HCT116 (cell line): ENCODE data around the gene STAT6. TPM values are rescaled to one million over a fixed set of nuclear protein-coding genes. Genes with fewer than 3 reads are reported as not detected.

Source experiments
- ATAC-seq: fragments of 200-7000 bp; cut with Tn5 transposase; 2 replicates; pipeline ENCODE4 v1.9.1; 2020; ENCODE audit warnings: mild to moderate bottlenecking, moderate library complexity
- BruUV-seq: library from RNA; stranded (reverse); fragments of 400-500 nt; replicated peaks from 2 replicates; lab custom pipeline; 2021; lab: Mats Ljungman, UMichigan
- CTCF ChIA-PET: fragments of 300-600 bp; sonication (Branson Sonifier 250); formaldehyde crosslinking; loops from one replicate; lab custom pipeline; 2021; ENCODE audit warnings: antibody characterized with exemption; lab: Charles Lee
- POLR2A ChIA-PET: fragments of 300-600, 350-600 bp; sonication (Branson Sonifier 250); formaldehyde crosslinking; loops from one replicate; lab custom pipeline; 2021; ENCODE audit warnings: antibody characterized with exemption; lab: Charles Lee
- RAD21 ChIA-PET, 2 experiments: fragments of 300-600 bp; sonication (Branson Sonifier 250); formaldehyde crosslinking; loops; one replicate each; lab custom pipeline; 2023; ENCODE audit warnings: low total read pairs in 2 of 2; ENCODE audit not compliant: uncharacterized antibody in 2 of 2, unreplicated experiment in 2 of 2, low non-redundant PET in 1 of 2; lab: Charles Lee
- DNase-seq: peaks from one replicate; pipeline ENCODE4 v3.0.0-alpha.2; 2010; ENCODE audit warnings: low read depth, low spot score
- H2AFZ ChIP-seq: fragments of 200-600 bp; shearing (Covaris generic), sonication (generic); 2 replicates; pipeline ENCODE4 v1.6.1; 2017; ENCODE audit warnings: low read depth, mixed run types, mixed read lengths, antibody characterized with exemption, low read length; ENCODE audit not compliant: poor library complexity, severe bottlenecking
- H3K27ac ChIP-seq: 2 replicates; pipeline ENCODE4 v1.5.1; 2012; ENCODE audit warnings: low read depth, low read length
- H3K27me3 ChIP-seq: fragments of 200-600 bp; sonication (generic); 2 replicates; pipeline ENCODE4 v1.6.1; 2016; ENCODE audit warnings: mixed run types, low read length, mixed read lengths; ENCODE audit not compliant: insufficient read depth
- H3K36me3 ChIP-seq, 2 experiments: fragments of 200-500 bp in 1 of 2; fragments of 200-600 bp in 1 of 2; sonication (Bioruptor generic) in 1 of 2; sonication (generic) in 1 of 2; 2 replicates each; pipeline versions ENCODE4 v1.5.1 to v1.6.1; 2014 to 2016; ENCODE audit warnings: low read length in 2 of 2, inconsistent platforms in 1 of 2, mixed read lengths in 1 of 2, mixed run types in 1 of 2; ENCODE audit not compliant: insufficient read depth in 2 of 2, control insufficient read depth in 1 of 2
- H3K4me1 ChIP-seq, 2 experiments: fragments of 200-600 bp in 1 of 2; sonication (generic) in 1 of 2; 2 replicates each; pipeline versions ENCODE4 v1.5.1 to v1.6.1; 2012 to 2017; ENCODE audit warnings: low read length in 2 of 2, inconsistent platforms in 1 of 2, mild to moderate bottlenecking in 1 of 2, mixed read lengths in 1 of 2, mixed run types in 1 of 2, moderate library complexity in 1 of 2; ENCODE audit not compliant: insufficient read depth in 2 of 2, control insufficient read depth in 1 of 2
- H3K4me2 ChIP-seq: fragments of 200-600 bp; sonication (generic); 2 replicates; pipeline ENCODE4 v1.6.1; 2017; ENCODE audit warnings: mixed run types, low read length, mixed read lengths
- H3K4me3 ChIP-seq, 2 experiments: fragments of 200-600 bp in 1 of 2; sonication (generic) in 1 of 2; replicated peaks in 1 of 2; 2 replicates each; pipeline ENCODE4 v1.5.1; 2011 to 2016; ENCODE audit warnings: low read length in 2 of 2, control low read depth in 1 of 2, low read depth in 1 of 2, mild to moderate bottlenecking in 1 of 2, mixed read lengths in 1 of 2, mixed run types in 1 of 2
- H3K79me2 ChIP-seq: fragments of 200-600 bp; sonication (generic); 2 replicates; pipeline ENCODE4 v1.6.1; 2017; ENCODE audit warnings: mild to moderate bottlenecking, mixed run types, low read length, moderate library complexity, mixed read lengths; ENCODE audit not compliant: insufficient read depth
- H3K9ac ChIP-seq: fragments of 200-600 bp; sonication (generic); 2 replicates; pipeline ENCODE4 v1.6.1; 2016; ENCODE audit warnings: low read length, mixed read lengths
- H3K9me2 ChIP-seq: fragments of 200-600 bp; sonication (generic), shearing (Covaris generic); 2 replicates; pipeline ENCODE4 v1.6.1; 2017; ENCODE audit warnings: mixed run types, mild to moderate bottlenecking, moderate library complexity; ENCODE audit not compliant: insufficient read depth
- H3K9me3 ChIP-seq, 2 experiments: fragments of 200-500 bp in 1 of 2; fragments of 200-600 bp in 1 of 2; sonication (Bioruptor generic) in 1 of 2; sonication (generic) in 1 of 2; 2 replicates each; pipeline ENCODE4 v1.6.1; 2014 to 2017; ENCODE audit warnings: low read length in 2 of 2, mixed read lengths in 2 of 2, inconsistent platforms in 1 of 2, low read depth in 1 of 2, mild to moderate bottlenecking in 1 of 2, mixed run types in 1 of 2, moderate library complexity in 1 of 2; ENCODE audit not compliant: control insufficient read depth in 1 of 2, insufficient read depth in 1 of 2
- H4K20me1 ChIP-seq: fragments of 200-600 bp; sonication (generic), shearing (Covaris generic); 2 replicates; pipeline ENCODE4 v1.6.1; 2017; ENCODE audit warnings: mixed run types, mild to moderate bottlenecking, moderate library complexity; ENCODE audit not compliant: insufficient read depth
- CBX3 ChIP-seq: IDR thresholded peaks from 2 replicates; pipeline ENCODE4 v1.6.1; 2012; ENCODE audit warnings: low read depth
- CEBPB ChIP-seq: IDR thresholded peaks from 2 replicates; pipeline ENCODE4 v1.6.1; 2012; ENCODE audit warnings: low read depth
- EGR1 ChIP-seq: IDR thresholded peaks from 2 replicates; pipeline ENCODE4 v1.6.1; 2012; ENCODE audit warnings: low read depth
- ELF1 ChIP-seq: IDR thresholded peaks from 2 replicates; pipeline ENCODE4 v1.6.1; 2012; ENCODE audit warnings: low read depth, borderline replicate concordance
- EZH2 ChIP-seq: fragments of 200-600 bp; sonication (generic); IDR thresholded peaks from 2 replicates; pipeline ENCODE4 v1.6.1; 2017; ENCODE audit warnings: antibody characterized with exemption, mixed run types
- FOSL1 ChIP-seq: IDR thresholded peaks from 2 replicates; pipeline ENCODE4 v1.6.1; 2012; ENCODE audit warnings: low read depth
- JUND ChIP-seq: IDR thresholded peaks from 2 replicates; pipeline ENCODE4 v1.6.1; 2012
- POLR2A ChIP-seq: IDR thresholded peaks from 2 replicates; pipeline ENCODE4 v1.7.0; 2011; ENCODE audit warnings: borderline replicate concordance; ENCODE audit not compliant: insufficient read depth, insufficient read length; ENCODE audit errors: extremely low read depth
- RAD21 ChIP-seq: IDR thresholded peaks from 2 replicates; pipeline ENCODE4 v1.6.1; 2012; ENCODE audit warnings: low read depth, mild to moderate bottlenecking
- SIN3A ChIP-seq: IDR thresholded peaks from 2 replicates; pipeline ENCODE4 v1.6.1; 2012; ENCODE audit warnings: low read depth
- SP1 ChIP-seq: IDR thresholded peaks from 2 replicates; pipeline ENCODE4 v1.6.1; 2012; ENCODE audit warnings: low read depth
- YY1 ChIP-seq: IDR thresholded peaks from 2 replicates; pipeline ENCODE4 v1.6.1; 2011; ENCODE audit warnings: low read length, low read depth, moderate library complexity, mild to moderate bottlenecking; ENCODE audit not compliant: insufficient replicate concordance; ENCODE audit errors: extremely low read depth
- ZFX ChIP-seq: fragments of 450-650 bp; IDR thresholded peaks from 2 replicates; pipeline ENCODE4 v1.6.1; 2017
- intact Hi-C: fragments of 100-400 bp; cut with micrococcal nuclease; formaldehyde crosslinking; loops from 2 replicates; pipeline ENCODE4 v1.10.0; 2022
- total RNA-seq: library from RNA; stranded (reverse); gene quantifications from one replicate; pipeline ENCODE4 v1.2.1, GENCODE V29; 2021; ENCODE audit not compliant: unreplicated experiment
- TF ChIP-seq, protein P1 (sequence below): IDR thresholded peaks from 2 replicates; pipeline ENCODE4 v1.6.1; 2011; ENCODE audit warnings: mild to moderate bottlenecking, low read length, moderate library complexity; ENCODE audit not compliant: insufficient replicate concordance; ENCODE audit errors: extremely low read depth
- TF ChIP-seq, protein P2 (sequence below): IDR thresholded peaks from 2 replicates; pipeline ENCODE4 v1.6.1; 2012
- TF ChIP-seq, protein P3 (sequence below): IDR thresholded peaks from 2 replicates; pipeline ENCODE4 v1.6.1; 2012; ENCODE audit warnings: low read depth

STAT6 gene
- total RNA-seq, 1 experiment from 2014 or later = 78.5 TPM

- H3K9me3 ChIP-seq = no peaks in the 10 kb centered on the region
- POLR2A ChIA-PET = no interaction called here
- no peaks in the 10 kb centered on the region for H3K36me3 ChIP-seq
- H3K79me2 ChIP-seq = no peaks in the 10 kb centered on the region
- RAD21 ChIA-PET = no interaction called here
- H4K20me1 ChIP-seq = no peaks in the 10 kb centered on the region
- H2AFZ ChIP-seq = no peak overlapping the region
- CTCF ChIA-PET = interaction anchor here (1.4 to 1.5 kb wide), 2 partner anchors 10 to 47 kb away, joined by 3 read pairs; no protein-coding TSS in a partner anchor
- peaks cover 5 to 24% of the 10 kb centered on the region in 2 experiments; a peak in 3 of 4 replicates for H3K4me1 ChIP-seq
- H3K9ac ChIP-seq = no peak overlapping the region
- H3K4me3 ChIP-seq = no peak overlapping the region
- TF ChIP-seq EGR1 (no peak), ELF1 (no peak), ZFX (no peak), CBX3 (no peak), EZH2 (no peak), FOSL1 (no peak), CEBPB (no peak), RAD21 (no peak), SIN3A (no peak), POLR2A (no peak), JUND (no peak), YY1 (no peak), SP1 (no peak)
- TF ChIP-seq, protein P1, sequence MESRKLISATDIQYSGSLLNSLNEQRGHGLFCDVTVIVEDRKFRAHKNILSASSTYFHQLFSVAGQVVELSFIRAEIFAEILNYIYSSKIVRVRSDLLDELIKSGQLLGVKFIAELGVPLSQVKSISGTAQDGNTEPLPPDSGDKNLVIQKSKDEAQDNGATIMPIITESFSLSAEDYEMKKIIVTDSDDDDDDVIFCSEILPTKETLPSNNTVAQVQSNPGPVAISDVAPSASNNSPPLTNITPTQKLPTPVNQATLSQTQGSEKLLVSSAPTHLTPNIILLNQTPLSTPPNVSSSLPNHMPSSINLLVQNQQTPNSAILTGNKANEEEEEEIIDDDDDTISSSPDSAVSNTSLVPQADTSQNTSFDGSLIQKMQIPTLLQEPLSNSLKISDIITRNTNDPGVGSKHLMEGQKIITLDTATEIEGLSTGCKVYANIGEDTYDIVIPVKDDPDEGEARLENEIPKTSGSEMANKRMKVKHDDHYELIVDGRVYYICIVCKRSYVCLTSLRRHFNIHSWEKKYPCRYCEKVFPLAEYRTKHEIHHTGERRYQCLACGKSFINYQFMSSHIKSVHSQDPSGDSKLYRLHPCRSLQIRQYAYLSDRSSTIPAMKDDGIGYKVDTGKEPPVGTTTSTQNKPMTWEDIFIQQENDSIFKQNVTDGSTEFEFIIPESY = no peak
- TF ChIP-seq, protein P2, sequence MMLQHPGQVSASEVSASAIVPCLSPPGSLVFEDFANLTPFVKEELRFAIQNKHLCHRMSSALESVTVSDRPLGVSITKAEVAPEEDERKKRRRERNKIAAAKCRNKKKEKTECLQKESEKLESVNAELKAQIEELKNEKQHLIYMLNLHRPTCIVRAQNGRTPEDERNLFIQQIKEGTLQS = no peak
- TF ChIP-seq, protein P3, sequence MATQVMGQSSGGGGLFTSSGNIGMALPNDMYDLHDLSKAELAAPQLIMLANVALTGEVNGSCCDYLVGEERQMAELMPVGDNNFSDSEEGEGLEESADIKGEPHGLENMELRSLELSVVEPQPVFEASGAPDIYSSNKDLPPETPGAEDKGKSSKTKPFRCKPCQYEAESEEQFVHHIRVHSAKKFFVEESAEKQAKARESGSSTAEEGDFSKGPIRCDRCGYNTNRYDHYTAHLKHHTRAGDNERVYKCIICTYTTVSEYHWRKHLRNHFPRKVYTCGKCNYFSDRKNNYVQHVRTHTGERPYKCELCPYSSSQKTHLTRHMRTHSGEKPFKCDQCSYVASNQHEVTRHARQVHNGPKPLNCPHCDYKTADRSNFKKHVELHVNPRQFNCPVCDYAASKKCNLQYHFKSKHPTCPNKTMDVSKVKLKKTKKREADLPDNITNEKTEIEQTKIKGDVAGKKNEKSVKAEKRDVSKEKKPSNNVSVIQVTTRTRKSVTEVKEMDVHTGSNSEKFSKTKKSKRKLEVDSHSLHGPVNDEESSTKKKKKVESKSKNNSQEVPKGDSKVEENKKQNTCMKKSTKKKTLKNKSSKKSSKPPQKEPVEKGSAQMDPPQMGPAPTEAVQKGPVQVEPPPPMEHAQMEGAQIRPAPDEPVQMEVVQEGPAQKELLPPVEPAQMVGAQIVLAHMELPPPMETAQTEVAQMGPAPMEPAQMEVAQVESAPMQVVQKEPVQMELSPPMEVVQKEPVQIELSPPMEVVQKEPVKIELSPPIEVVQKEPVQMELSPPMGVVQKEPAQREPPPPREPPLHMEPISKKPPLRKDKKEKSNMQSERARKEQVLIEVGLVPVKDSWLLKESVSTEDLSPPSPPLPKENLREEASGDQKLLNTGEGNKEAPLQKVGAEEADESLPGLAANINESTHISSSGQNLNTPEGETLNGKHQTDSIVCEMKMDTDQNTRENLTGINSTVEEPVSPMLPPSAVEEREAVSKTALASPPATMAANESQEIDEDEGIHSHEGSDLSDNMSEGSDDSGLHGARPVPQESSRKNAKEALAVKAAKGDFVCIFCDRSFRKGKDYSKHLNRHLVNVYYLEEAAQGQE = no peak
- H3K27me3 ChIP-seq = no peaks in the 10 kb centered on the region
- no peaks in the 10 kb centered on the region for H3K9me2 ChIP-seq
- intact Hi-C loops = no loop called here
- BruUV-seq = no TSS peak
- ATAC-seq (no peak), DNase-seq (no peak)
- H3K27ac ChIP-seq = no peak overlapping the region
- H3K4me2 ChIP-seq = no peak overlapping the region
Measured at GRCh38 chr12:57116580-57117281, 5.6 kb upstream of the STAT6 start.
